ENCODE data around the gene CHST11.
"Not testable (repeated sequence)": the region's sequence is repeated elsewhere in the genome, so short reads cannot be mapped to it uniquely, and the experiment has no call there.

CHST11 gene

DNA sequence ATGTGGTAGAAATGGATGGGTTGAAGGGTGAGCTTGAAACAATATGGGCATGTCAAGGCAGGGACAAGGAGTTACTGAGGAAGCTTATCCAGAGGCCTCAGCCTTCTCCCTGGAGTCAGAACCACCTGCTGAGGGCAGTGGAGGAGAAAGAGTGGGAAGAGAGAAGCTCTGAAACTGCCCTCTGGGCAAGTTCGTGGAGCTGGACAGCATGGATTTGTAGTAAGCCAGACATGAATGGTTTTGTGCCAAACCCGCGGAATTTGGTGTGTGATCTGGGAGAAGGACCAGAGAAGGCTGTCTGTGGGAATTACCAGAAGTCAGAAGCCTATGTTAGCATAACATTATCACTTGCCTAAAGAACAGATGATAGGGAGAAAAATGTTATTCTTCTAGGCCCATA, 336.5 kb downstream of the CHST11 start:
- no peak for DNase-seq

DNA sequence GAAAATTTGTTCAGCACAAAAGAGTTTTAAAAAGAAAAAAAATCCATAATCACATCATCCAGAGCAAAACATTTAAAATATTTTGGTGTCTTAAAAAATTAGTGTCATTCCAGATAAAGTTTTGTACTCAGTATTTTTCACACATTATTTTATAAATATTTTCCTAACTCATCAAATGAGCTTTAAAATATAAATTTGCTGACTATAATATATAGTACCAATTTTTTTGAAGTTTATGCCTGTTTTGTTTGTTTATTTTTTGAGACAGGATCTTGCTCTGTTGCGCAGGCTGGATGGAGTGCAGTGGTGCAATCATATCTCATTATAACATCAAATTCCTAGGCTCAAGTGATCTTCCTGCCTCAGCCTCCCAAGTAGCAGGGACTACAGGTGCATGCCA, 337.2 kb downstream of the CHST11 start:
- no peak for DNase-seq

DNA sequence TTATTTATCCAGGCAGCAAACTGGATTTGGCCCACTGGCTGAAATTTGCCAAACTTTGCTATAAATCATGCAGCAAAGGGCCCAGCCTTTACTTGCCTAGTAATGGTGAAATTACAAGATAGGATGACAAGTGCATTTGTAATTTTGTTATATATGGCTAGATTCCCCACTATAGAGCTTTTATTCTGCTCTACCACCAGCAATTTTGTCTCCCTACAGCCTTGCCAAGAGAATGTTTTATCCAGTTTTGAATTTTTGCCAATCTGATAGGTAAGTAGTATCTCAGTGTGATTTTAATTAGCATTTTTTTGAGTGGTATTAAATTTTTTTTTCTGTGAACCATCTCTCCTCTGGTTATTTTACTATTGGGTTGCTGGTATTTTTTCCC, 339.7 kb downstream of the CHST11 start:
- no peak for DNase-seq

DNA sequence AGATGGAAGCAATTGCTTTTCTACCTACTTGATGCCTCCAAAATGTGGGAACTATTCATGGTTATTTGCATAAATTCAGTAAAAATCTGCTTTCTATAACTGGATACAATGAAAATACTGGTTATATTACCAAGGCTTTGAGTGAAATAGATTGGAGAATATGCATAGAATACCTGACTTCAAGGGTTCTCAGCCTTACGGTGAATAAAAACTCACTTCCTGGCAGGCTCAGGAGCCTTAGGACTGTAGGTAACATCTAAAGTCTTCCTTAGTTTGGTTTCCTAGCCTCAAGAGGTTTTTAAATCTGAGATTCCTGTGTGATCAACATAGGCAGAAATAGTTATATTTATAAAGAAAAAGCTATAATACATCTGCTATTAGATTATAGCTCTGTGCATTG, 342.7 kb downstream of the CHST11 start:
- DNase-seq = no peak

DNA sequence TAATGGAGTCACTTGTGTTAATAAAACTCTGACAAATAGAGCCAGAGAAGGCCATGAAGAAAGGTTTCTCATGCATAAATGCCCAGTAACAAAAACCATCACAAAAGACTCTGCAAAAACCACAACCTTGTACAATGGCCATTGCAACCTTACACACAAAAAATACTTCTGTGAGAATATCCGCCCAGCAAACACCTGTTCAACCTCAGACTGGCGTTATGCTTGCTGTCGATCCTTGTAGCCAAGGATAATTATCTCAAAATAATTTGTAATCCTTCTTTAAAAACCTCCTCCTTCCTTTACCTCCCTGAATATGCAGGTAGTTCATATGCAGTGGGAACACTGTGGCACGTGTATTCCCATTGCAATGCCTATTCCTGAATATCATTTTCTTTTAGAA, 344.3 kb downstream of the CHST11 start:
- DNase-seq = no peak

- no peak for DNase-seq
These were observed 344.7 kb downstream of the CHST11 start for GRCh38 chr12:104801427-104801826.

- DNase-seq = no peak
These were observed 345.5 kb downstream of the CHST11 start for GRCh38 chr12:104802208-104802607.

DNA sequence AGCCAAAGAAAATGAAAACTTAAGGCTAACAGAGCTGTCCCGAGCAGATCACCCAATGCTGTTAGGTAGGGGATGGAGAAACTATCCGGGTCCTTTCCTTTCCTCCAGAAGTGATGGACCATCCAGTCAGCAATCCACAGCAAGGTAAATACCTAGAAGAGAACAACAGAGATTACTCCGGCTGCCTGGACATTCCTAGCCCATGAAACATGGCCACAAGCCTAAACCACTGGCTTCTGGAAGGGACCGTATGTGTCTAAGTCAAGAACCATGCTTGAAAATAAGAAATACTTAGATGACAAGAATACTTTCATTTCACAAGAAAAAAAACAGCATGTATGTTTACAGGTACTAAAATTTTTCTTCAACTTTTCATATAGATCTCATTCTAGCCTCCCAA, 348.4 kb downstream of the CHST11 start:
- DNase-seq = no peak

GRCh38 chr12:104806194-104806593, 349.4 kb downstream of the CHST11 start:
- not testable (repeated sequence) for DNase-seq

- DNase-seq = no peak
These were observed 352.5 kb downstream of the CHST11 start for GRCh38 chr12:104809251-104809650.

- DNase-seq = no peak
These were observed 353.1 kb downstream of the CHST11 start for GRCh38 chr12:104809706-104810385.
